ENCODE measurements around the gene TMEM45B. TPM values are rescaled to one million over a fixed set of nuclear protein-coding genes. Genes with fewer than 3 reads are reported as not detected.

TMEM45B gene
- polyA plus RNA-seq, 1 of the 3 experiments (the other 2 are of a cell fraction), result not detected

DNA sequence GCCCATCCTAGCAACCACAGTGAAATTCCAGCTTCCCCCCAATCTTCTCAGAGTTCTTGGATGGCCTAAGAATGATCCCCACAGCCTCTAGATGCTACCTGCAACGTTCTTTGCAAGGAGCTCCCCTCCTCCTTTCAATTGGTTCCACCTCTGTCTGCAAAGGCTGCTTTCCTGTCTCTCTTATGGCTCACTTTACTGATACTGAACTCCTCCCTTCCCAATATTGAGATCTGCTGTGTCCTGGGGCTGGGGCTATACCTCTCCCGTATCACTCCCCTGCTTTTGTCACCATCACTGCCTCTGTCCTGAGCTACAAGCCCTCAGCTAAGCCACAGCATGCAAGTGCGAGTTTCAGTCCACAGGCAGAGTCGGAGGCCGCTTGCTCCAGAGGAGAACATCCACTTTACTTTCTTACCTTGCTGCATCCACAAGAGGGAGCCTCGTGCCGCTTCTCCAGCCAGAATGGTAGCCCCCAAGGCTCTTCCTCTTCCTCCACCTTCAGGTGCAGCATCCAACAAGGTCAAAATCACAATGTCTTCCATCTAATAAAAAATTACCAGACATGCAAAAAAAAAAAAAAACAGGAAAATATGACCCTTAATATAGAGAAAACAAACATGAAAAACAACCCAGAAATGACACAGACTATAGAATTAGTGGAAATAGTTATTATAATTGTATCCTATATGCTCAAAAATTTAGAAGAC, 48.6 kb upstream of the TMEM45B start (continued):
- no peak for TF ChIP-seq GATA2 (CRISPR knock-in tag; IDR thresholded peaks at IDR 0.05)
- TF ChIP-seq CHD2 (IDR thresholded peaks at IDR 0.05; ENCODE audit: low read length, partially characterized antibody), result no peak
- no peak for TF ChIP-seq ZBTB33 (IDR thresholded peaks at IDR 0.05; ENCODE audit: borderline replicate concordance, low read depth)
- TF ChIP-seq TAF1 (IDR thresholded peaks at IDR 0.05; ENCODE audit: borderline replicate concordance, low read depth, low read length), result no peak
- no peak for TF ChIP-seq MXI1 (IDR thresholded peaks at IDR 0.05; ENCODE audit: low read depth, low read length)
- TF ChIP-seq POLR2AphosphoS5 (IDR thresholded peaks at IDR 0.05; ENCODE audit: low read depth, low read length), result no peak
- TF ChIP-seq RCOR1 (IDR thresholded peaks at IDR 0.05; ENCODE audit: low read length), result no peak

- no peak for TF ChIP-seq NRF1 (IDR thresholded peaks at IDR 0.05; ENCODE audit: low read depth, low read length)
- 13% methylated on average over 4 of the region's 4 CpGs for WGBS (ENCODE audit: low lambda C conversion rate)
- H3K9me2 ChIP-seq, result no peaks in the 10 kb centered on the region
- H4K20me1 ChIP-seq (ENCODE audit: insufficient read depth), result no peaks in the 10 kb centered on the region
- no peak overlapping the region for H3K9ac ChIP-seq
- no peaks in the 10 kb centered on the region for H3K9me3 ChIP-seq
- no peaks in the 10 kb centered on the region for H3K79me2 ChIP-seq (ENCODE audit: insufficient read depth)
- H3F3A ChIP-seq (replicated peaks; ENCODE audit: insufficient read depth), result no peaks in the 10 kb centered on the region
- no peaks in the 10 kb centered on the region for H3K27me3 ChIP-seq (ENCODE audit: insufficient read depth)
- H3K27ac ChIP-seq (ENCODE audit: low read depth in 2 of 2, low read length in 1 of 2), result no peak overlapping the region
- H3K4me3 ChIP-seq (ENCODE audit: low read depth in 2 of 2, low read length in 1 of 2), result no peak overlapping the region
- H2AFZ ChIP-seq (ENCODE audit: low read depth), result no peak overlapping the region
- POLR2A ChIA-PET, result no interaction called here
- DNase-seq, result no peak
- no peak overlapping the region for H3K4me2 ChIP-seq
- CTCF ChIA-PET, result no interaction called here
- no peaks in the 10 kb centered on the region for H3K4me1 ChIP-seq (ENCODE audit: control insufficient read depth in 1 of 2, insufficient read depth in 2 of 2, low read depth in 1 of 2, low read length in 1 of 2)
- H3K36me3 ChIP-seq (replicated peaks in 1 of 2; ENCODE audit: control insufficient read depth in 1 of 2, insufficient read depth in 2 of 2, low read length in 1 of 2), result no peaks in the 10 kb centered on the region
These were observed 47.8 kb upstream of the TMEM45B start for GRCh38 chr11:129767827-129768226.

GRCh38 chr11:129768356-129768755, 47.3 kb upstream of the TMEM45B start:
- POLR2A ChIA-PET, result no interaction called here
- H3K9me3 ChIP-seq, result no peaks in the 10 kb centered on the region
- no peak overlapping the region for H3K4me2 ChIP-seq
- H3K9ac ChIP-seq, result no peak overlapping the region
- CTCF ChIA-PET, result no interaction called here
- no peak for DNase-seq
- no peak overlapping the region for H3K4me3 ChIP-seq (ENCODE audit: low read depth in 2 of 2, low read length in 1 of 2)
- no peaks in the 10 kb centered on the region for H3F3A ChIP-seq (replicated peaks; ENCODE audit: insufficient read depth)
- 0% methylated on average over 1 of the region's 1 CpG for WGBS (ENCODE audit: low lambda C conversion rate)
- H3K27me3 ChIP-seq (ENCODE audit: insufficient read depth), result no peaks in the 10 kb centered on the region
- no peaks in the 10 kb centered on the region for H3K9me2 ChIP-seq
- no peaks in the 10 kb centered on the region for H4K20me1 ChIP-seq (ENCODE audit: insufficient read depth)
- no peak overlapping the region for H3K27ac ChIP-seq (ENCODE audit: low read depth in 2 of 2, low read length in 1 of 2)
- H3K36me3 ChIP-seq (replicated peaks in 1 of 2; ENCODE audit: control insufficient read depth in 1 of 2, insufficient read depth in 2 of 2, low read length in 1 of 2), result no peaks in the 10 kb centered on the region
- no peak overlapping the region for H2AFZ ChIP-seq (ENCODE audit: low read depth)
- no peaks in the 10 kb centered on the region for H3K79me2 ChIP-seq (ENCODE audit: insufficient read depth)
- H3K4me1 ChIP-seq (ENCODE audit: control insufficient read depth in 1 of 2, insufficient read depth in 2 of 2, low read depth in 1 of 2, low read length in 1 of 2), result no peaks in the 10 kb centered on the region
- TF ChIP-seq GATA2 (CRISPR knock-in tag; IDR thresholded peaks at IDR 0.05) (no peak), FOXJ3 (CRISPR knock-in tag; IDR thresholded peaks at IDR 0.05) (no peak), CTCF (IDR thresholded peaks at IDR 0.05) (no peak), MXI1 (IDR thresholded peaks at IDR 0.05; ENCODE audit: low read depth, low read length) (no peak), TEAD4 (IDR thresholded peaks at IDR 0.05; ENCODE audit: borderline replicate concordance, insufficient read depth) (no peak), FOSL2 (IDR thresholded peaks at IDR 0.05; ENCODE audit: borderline replicate concordance, low read depth) (no peak), REST (IDR thresholded peaks at IDR 0.05; ENCODE audit: low read depth, low read length) (no peak), EP300 (IDR thresholded peaks at IDR 0.05; ENCODE audit: borderline replicate concordance in 1 of 2, low read depth in 1 of 2, low read length in 1 of 2) (no peak), CHD2 (IDR thresholded peaks at IDR 0.05; ENCODE audit: low read length, partially characterized antibody) (no peak), POLR2AphosphoS5 (IDR thresholded peaks at IDR 0.05; ENCODE audit: low read depth, low read length) (no peak), ELF1 (IDR thresholded peaks at IDR 0.05) (no peak)
- TF ChIP-seq, protein P1, sequence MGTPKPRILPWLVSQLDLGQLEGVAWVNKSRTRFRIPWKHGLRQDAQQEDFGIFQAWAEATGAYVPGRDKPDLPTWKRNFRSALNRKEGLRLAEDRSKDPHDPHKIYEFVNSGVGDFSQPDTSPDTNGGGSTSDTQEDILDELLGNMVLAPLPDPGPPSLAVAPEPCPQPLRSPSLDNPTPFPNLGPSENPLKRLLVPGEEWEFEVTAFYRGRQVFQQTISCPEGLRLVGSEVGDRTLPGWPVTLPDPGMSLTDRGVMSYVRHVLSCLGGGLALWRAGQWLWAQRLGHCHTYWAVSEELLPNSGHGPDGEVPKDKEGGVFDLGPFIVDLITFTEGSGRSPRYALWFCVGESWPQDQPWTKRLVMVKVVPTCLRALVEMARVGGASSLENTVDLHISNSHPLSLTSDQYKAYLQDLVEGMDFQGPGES (IDR thresholded peaks at IDR 0.05; ENCODE audit: low read depth, low read length), result no peak
